Hepatocyte (in vitro differentiated cells): Measurements from ENCODE around the gene CYP4A11.

Source experiments
- CTCF ChIP-seq: fragments of 200-600 bp; sonication (generic); IDR thresholded peaks from 2 replicates; pipeline ENCODE4 v1.5.1; 2016; ENCODE audit warnings: antibody characterized with exemption, mild to moderate bottlenecking; ENCODE audit not compliant: poor library complexity
- EZH2 ChIP-seq: fragments of 200-600 bp; sonication (generic); IDR thresholded peaks from 2 replicates; pipeline ENCODE4 v1.6.1; 2016; ENCODE audit warnings: antibody characterized with exemption, mild to moderate bottlenecking, borderline replicate concordance
- EZH2phosphoT487 ChIP-seq: fragments of 200-600 bp; sonication (generic); IDR thresholded peaks from one replicate; pipeline ENCODE4 v1.6.1; 2018; ENCODE audit warnings: antibody characterized with exemption, mild to moderate bottlenecking, low read depth, moderate library complexity; ENCODE audit not compliant: unreplicated experiment, severe bottlenecking

GRCh38 chr1:46942086-46942485, 810 bp upstream of the CYP4A11 start:
- TF ChIP-seq CTCF: no peak
- no peak for TF ChIP-seq EZH2
- TF ChIP-seq EZH2phosphoT487: no peak
